ENCODE measurements around the gene POU3F3.

Gene POU3F3

GRCh38 chr2:104889960-104890684 is 36.2 kb downstream of the POU3F3 start:
- H3K27ac ChIP-seq = no peak overlapping the region
- H3K27me3 ChIP-seq (replicated peaks) = no peaks in the 10 kb centered on the region
- TF ChIP-seq CTCF (IDR thresholded peaks at IDR 0.05; ENCODE audit: low read depth, low read length, missing control alignments) = no peak
- in situ Hi-C loops (cut with HindIII; ENCODE audit: low pct_ligation_motif_present, low sequenced_read_pairs) = no loop called here
- H3K36me3 ChIP-seq (replicated peaks) = no peaks in the 10 kb centered on the region
- no peak overlapping the region for H3K4me3 ChIP-seq (ENCODE audit: low read depth, low read length)
- DNase-seq = no peak

DNA sequence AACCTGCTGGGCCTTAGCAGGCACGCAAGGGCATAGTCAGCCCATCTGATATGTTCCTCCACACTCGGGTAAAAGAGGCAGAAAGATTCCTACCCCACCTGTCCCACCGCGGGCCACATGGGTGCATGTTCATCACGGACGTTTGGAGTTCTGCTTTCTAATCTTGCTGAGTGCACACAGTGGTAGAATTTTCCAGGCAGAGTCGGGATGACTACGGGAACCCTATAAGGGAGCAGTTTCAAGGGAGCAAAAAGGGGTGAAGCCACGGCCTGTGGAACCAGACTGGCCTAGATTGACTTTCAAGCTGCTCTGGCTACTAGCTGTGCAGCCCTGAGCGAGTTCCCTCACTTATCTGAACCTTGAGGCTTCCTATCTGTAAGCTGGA is 36.8 kb downstream of the POU3F3 start:
- no peak overlapping the region for H3K4me3 ChIP-seq (ENCODE audit: low read depth, low read length)

DNA sequence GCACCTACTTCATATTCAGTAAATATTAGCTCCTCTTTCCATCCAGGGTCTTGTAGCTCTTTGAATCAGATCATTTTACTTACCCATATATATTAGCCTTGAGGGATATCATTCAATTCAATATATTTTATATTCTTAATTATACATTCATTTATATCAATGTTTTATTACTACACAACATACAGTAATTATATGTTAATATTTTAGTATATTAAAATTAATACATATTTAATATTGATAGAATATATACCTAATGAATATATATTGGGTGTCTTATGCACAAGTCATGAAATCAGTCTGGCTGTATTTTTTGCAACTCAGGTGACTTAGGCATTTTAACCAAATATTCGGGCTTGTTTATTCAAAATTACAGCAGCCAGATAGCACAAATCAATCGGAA is 37.2 kb downstream of the POU3F3 start:
- Histone ChIP-seq H3K4me3 (ENCODE audit: low read depth, low read length) (no peak overlapping the region), H3K27ac (no peak overlapping the region), H3K36me3 (replicated peaks) (no peaks in the 10 kb centered on the region), H3K27me3 (replicated peaks) (no peaks in the 10 kb centered on the region)
- no peak for TF ChIP-seq CTCF (IDR thresholded peaks at IDR 0.05; ENCODE audit: low read depth, low read length, missing control alignments)
- no peak for DNase-seq
- in situ Hi-C loops (cut with HindIII; ENCODE audit: low pct_ligation_motif_present, low sequenced_read_pairs) = no loop called here

More for the DNA sequence above, 36.8 kb downstream of the POU3F3 start:
- H3K27me3 ChIP-seq (replicated peaks) = no peaks in the 10 kb centered on the region
- no peak for DNase-seq
- no peak overlapping the region for H3K27ac ChIP-seq
- H3K36me3 ChIP-seq (replicated peaks) = no peaks in the 10 kb centered on the region
- in situ Hi-C loops (cut with HindIII; ENCODE audit: low pct_ligation_motif_present, low sequenced_read_pairs) = no loop called here
- TF ChIP-seq CTCF (IDR thresholded peaks at IDR 0.05; ENCODE audit: low read depth, low read length, missing control alignments) = no peak

- Histone ChIP-seq H3K27ac (no peak overlapping the region), H3K27me3 (replicated peaks) (no peaks in the 10 kb centered on the region), H3K36me3 (replicated peaks) (no peaks in the 10 kb centered on the region), H3K4me3 (ENCODE audit: low read depth, low read length) (no peak overlapping the region)
- in situ Hi-C loops (cut with HindIII; ENCODE audit: low pct_ligation_motif_present, low sequenced_read_pairs) = no loop called here
- DNase-seq = no peak
- TF ChIP-seq CTCF (IDR thresholded peaks at IDR 0.05; ENCODE audit: low read depth, low read length, missing control alignments) = no peak
Observed at GRCh38 chr2:104896446-104896845, 42.5 kb downstream of the POU3F3 start.

GRCh38 chr2:104897515-104898184 is 43.7 kb downstream of the POU3F3 start:
- TF ChIP-seq CTCF (IDR thresholded peaks at IDR 0.05; ENCODE audit: low read depth, low read length, missing control alignments) = no peak
- DNase-seq = no peak
- H3K27me3 ChIP-seq (replicated peaks) = no peaks in the 10 kb centered on the region
- in situ Hi-C loops (cut with HindIII; ENCODE audit: low pct_ligation_motif_present, low sequenced_read_pairs) = no loop called here
- no peaks in the 10 kb centered on the region for H3K36me3 ChIP-seq (replicated peaks)
- H3K27ac ChIP-seq = no peak overlapping the region
- no peak overlapping the region for H3K4me3 ChIP-seq (ENCODE audit: low read depth, low read length)
